WTC11 (cell line): ENCODE data around the gene ROBO1. TPM values are rescaled to one million over a fixed set of nuclear protein-coding genes. Genes with fewer than 3 reads are reported as not detected.

Experiments
- ATAC-seq: fragments of 200-7000 bp; cut with Tn5 transposase; 2 replicates; pipeline ENCODE4 v1.10.0; 2021; ENCODE audit warnings: mild to moderate bottlenecking, moderate library complexity
- CTCF ChIA-PET: fragments of 300-600 bp; sonication (Branson Sonifier 250); formaldehyde crosslinking; loops from one replicate; lab custom pipeline; 2021; ENCODE audit warnings: antibody characterized with exemption; lab: Charles Lee
- POLR2A ChIA-PET: fragments of 350-600 bp; sonication (Branson Sonifier 250); formaldehyde crosslinking; loops from one replicate; lab custom pipeline; 2021; ENCODE audit warnings: antibody characterized with exemption; lab: Charles Lee
- DNase-seq: peaks from one replicate; pipeline ENCODE4 v3.0.0; 2021; ENCODE audit warnings: low spot score
- H3K27ac Mint-ChIP-seq: 2 replicates; pipeline ENCODE4 v1.8.0; 2021; ENCODE audit warnings: mixed read lengths
- H3K27me3 Mint-ChIP-seq: 2 replicates; pipeline ENCODE4 v1.8.0; 2021; ENCODE audit warnings: low read depth, mild to moderate bottlenecking, moderate library complexity, mixed read lengths
- H3K36me3 Mint-ChIP-seq: 2 replicates; pipeline ENCODE4 v1.8.0; 2021; ENCODE audit warnings: mixed read lengths
- H3K4me1 Mint-ChIP-seq: 2 replicates; pipeline ENCODE4 v1.8.0; 2022; ENCODE audit warnings: mixed read lengths
- H3K4me3 Mint-ChIP-seq: 2 replicates; pipeline ENCODE4 v1.8.0; 2021; ENCODE audit warnings: mild to moderate bottlenecking, moderate library complexity, mixed read lengths
- H3K9me3 Mint-ChIP-seq: 2 replicates; pipeline ENCODE4 v1.8.0; 2021; ENCODE audit warnings: mixed read lengths
- IRF2 ChIP-seq: sonication (generic); formaldehyde crosslinking; IDR thresholded peaks from 2 replicates; pipeline ENCODE4 v1.8.0; 2022; ENCODE audit warnings: low read depth, missing genetic modification reagents, borderline replicate concordance
- MXD4 ChIP-seq: fragments of 250-450 bp; sonication (Bioruptor Pico); IDR thresholded peaks from 2 replicates; pipeline ENCODE4 v1.8.0; 2021; ENCODE audit warnings: mild to moderate bottlenecking, moderate library complexity, borderline replicate concordance
- NR2C2 ChIP-seq: sonication (generic); formaldehyde crosslinking; IDR thresholded peaks from 2 replicates; pipeline ENCODE4 v1.8.0; 2022; ENCODE audit warnings: mild to moderate bottlenecking, missing genetic modification reagents
- SP1 ChIP-seq: sonication (generic); formaldehyde crosslinking; conservative IDR thresholded peaks from 2 replicates; pipeline ENCODE4 v1.8.1; 2022; ENCODE audit warnings: missing genetic modification reagents
- ZNF263 ChIP-seq: sonication (generic); formaldehyde crosslinking; IDR thresholded peaks from 2 replicates; pipeline ENCODE4 v1.8.1; 2022; ENCODE audit warnings: low read depth, mild to moderate bottlenecking, moderate library complexity, missing genetic modification reagents
- ZNF423 ChIP-seq: fragments of 250-450 bp; sonication (Bioruptor Pico); IDR thresholded peaks from 2 replicates; pipeline ENCODE4 v2.1.2; 2022; ENCODE audit warnings: mild to moderate bottlenecking, moderate library complexity
- total RNA-seq: library from RNA; stranded (reverse); gene quantifications from 3 replicates; pipeline ENCODE4 v1.2.3, GENCODE V29; 2021
- TF ChIP-seq, protein P1 (sequence below): sonication (generic); formaldehyde crosslinking; conservative IDR thresholded peaks from 2 replicates; pipeline ENCODE4 v1.8.1; 2023; ENCODE audit warnings: mild to moderate bottlenecking, low read depth, missing genetic modification reagents, moderate library complexity
- TF ChIP-seq, protein P2 (sequence below): fragments of 250-450 bp; sonication (Bioruptor Pico); IDR thresholded peaks from 2 replicates; pipeline ENCODE4 v1.8.0; 2021; ENCODE audit warnings: mild to moderate bottlenecking
- TF ChIP-seq, protein P3 (sequence below): sonication (generic); formaldehyde crosslinking; IDR thresholded peaks from 2 replicates; pipeline ENCODE4 v1.8.1; 2022; ENCODE audit warnings: low read depth, mild to moderate bottlenecking, moderate library complexity, missing genetic modification reagents, borderline replicate concordance
- TF ChIP-seq, protein P4 (sequence below): sonication (generic); formaldehyde crosslinking; IDR thresholded peaks from 2 replicates; pipeline ENCODE4 v1.8.1; 2023; ENCODE audit warnings: mild to moderate bottlenecking, missing genetic modification reagents
- TF ChIP-seq, protein P5 (sequence below): sonication (generic); formaldehyde crosslinking; IDR thresholded peaks from 2 replicates; pipeline ENCODE4 v1.8.0; 2023; ENCODE audit warnings: missing genetic modification reagents
- TF ChIP-seq, protein P6 (sequence below): fragments of 250-450 bp; sonication (Bioruptor Pico); IDR thresholded peaks from 2 replicates; pipeline ENCODE4 v2.1.2; 2022; ENCODE audit warnings: mild to moderate bottlenecking, moderate library complexity
- TF ChIP-seq, protein P7 (sequence below): fragments of 250-450 bp; sonication (Bioruptor Pico); IDR thresholded peaks from 2 replicates; pipeline ENCODE4 v1.9.0; 2021; ENCODE audit warnings: mild to moderate bottlenecking
- TF ChIP-seq, protein P8 (sequence below): fragments of 200-600 bp; IDR thresholded peaks from 2 replicates; pipeline ENCODE4 v1.8.0; 2022; ENCODE audit warnings: antibody characterized with exemption
- TF ChIP-seq, protein P9 (sequence below): sonication (generic); formaldehyde crosslinking; IDR thresholded peaks from 2 replicates; pipeline ENCODE4 v1.8.1; 2022; ENCODE audit warnings: mild to moderate bottlenecking, missing genetic modification reagents, moderate library complexity, borderline replicate concordance

ROBO1 gene
- total RNA-seq, 1 experiment from 2014 or later = 90.9 TPM

DNA sequence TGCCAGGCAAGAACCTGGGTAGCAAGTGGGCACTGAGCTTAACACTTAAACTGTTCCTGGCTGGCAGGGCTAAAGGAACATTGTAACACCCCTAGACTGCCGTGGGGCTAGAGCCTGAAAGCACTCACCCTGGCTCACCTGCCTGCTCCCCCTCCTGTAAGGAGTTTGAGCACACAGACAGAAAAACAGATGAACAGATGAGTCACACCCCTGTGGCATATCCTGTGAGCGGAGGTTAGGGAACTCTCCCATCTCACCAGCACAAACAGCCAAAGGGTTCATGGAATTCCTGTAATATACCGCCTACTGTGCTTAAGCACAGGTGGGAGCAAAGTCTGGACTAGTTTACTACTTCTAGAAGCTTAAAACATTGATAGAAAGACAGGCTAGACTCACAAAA lies 300.1 kb downstream of the ROBO1 start (continued):
- TF ChIP-seq, protein P1, sequence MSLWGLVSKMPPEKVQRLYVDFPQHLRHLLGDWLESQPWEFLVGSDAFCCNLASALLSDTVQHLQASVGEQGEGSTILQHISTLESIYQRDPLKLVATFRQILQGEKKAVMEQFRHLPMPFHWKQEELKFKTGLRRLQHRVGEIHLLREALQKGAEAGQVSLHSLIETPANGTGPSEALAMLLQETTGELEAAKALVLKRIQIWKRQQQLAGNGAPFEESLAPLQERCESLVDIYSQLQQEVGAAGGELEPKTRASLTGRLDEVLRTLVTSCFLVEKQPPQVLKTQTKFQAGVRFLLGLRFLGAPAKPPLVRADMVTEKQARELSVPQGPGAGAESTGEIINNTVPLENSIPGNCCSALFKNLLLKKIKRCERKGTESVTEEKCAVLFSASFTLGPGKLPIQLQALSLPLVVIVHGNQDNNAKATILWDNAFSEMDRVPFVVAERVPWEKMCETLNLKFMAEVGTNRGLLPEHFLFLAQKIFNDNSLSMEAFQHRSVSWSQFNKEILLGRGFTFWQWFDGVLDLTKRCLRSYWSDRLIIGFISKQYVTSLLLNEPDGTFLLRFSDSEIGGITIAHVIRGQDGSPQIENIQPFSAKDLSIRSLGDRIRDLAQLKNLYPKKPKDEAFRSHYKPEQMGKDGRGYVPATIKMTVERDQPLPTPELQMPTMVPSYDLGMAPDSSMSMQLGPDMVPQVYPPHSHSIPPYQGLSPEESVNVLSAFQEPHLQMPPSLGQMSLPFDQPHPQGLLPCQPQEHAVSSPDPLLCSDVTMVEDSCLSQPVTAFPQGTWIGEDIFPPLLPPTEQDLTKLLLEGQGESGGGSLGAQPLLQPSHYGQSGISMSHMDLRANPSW (CRISPR knock-in tag) = no peak

DNA sequence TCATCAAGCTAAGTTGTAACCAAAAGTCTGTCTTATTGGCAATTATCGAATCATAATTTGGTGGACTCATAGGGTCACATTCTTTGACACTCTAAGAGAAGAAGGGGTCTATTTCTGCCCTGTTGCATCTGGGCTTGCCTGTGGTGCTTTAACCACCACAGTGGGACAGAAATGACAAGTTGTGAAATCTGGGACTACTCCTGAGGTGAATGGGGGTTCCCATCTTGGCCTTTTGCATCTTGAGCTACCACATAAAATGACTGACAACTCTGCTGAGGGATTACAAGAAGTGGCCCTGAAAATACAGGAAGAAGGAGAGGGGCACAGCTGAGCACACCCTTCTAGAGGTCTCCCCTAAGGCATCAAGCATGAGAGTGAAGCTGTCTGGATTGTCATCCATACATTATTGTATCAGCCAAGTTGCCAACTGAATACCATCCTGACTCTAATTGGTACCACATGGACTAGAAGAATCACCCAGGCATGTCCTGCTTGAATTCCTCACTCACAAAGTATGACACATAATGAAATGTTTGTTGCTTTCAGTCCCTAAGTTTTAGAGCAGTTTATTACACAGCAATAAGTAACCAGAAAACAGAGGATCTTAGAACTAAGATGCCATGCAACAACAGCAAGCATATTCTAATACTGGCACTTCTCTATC lies 306.5 kb downstream of the ROBO1 start:
- CTCF ChIA-PET = no interaction called here
- H3K36me3 Mint-ChIP-seq = no peaks in the 10 kb centered on the region
- DNase-seq = no peak
- POLR2A ChIA-PET = no interaction called here
- no peak overlapping the region for H3K4me3 Mint-ChIP-seq
- no peaks in the 10 kb centered on the region for H3K9me3 Mint-ChIP-seq
- no peak for ATAC-seq
- H3K27me3 Mint-ChIP-seq = no peaks in the 10 kb centered on the region
- H3K4me1 Mint-ChIP-seq = peaks cover 4% of the 10 kb centered on the region; the same call in 1 of the 2 replicates
- no peak overlapping the region for H3K27ac Mint-ChIP-seq
- TF ChIP-seq ZNF423 (CRISPR knock-in tag) (no peak), IRF2 (CRISPR knock-in tag) (no peak), ZNF263 (CRISPR knock-in tag) (no peak), NR2C2 (CRISPR knock-in tag) (no peak), SP1 (CRISPR knock-in tag) (no peak), MXD4 (CRISPR knock-in tag) (no peak)
- TF ChIP-seq, protein P2, sequence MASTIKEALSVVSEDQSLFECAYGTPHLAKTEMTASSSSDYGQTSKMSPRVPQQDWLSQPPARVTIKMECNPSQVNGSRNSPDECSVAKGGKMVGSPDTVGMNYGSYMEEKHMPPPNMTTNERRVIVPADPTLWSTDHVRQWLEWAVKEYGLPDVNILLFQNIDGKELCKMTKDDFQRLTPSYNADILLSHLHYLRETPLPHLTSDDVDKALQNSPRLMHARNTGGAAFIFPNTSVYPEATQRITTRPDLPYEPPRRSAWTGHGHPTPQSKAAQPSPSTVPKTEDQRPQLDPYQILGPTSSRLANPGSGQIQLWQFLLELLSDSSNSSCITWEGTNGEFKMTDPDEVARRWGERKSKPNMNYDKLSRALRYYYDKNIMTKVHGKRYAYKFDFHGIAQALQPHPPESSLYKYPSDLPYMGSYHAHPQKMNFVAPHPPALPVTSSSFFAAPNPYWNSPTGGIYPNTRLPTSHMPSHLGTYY (CRISPR knock-in tag) = no peak
- TF ChIP-seq, protein P3, sequence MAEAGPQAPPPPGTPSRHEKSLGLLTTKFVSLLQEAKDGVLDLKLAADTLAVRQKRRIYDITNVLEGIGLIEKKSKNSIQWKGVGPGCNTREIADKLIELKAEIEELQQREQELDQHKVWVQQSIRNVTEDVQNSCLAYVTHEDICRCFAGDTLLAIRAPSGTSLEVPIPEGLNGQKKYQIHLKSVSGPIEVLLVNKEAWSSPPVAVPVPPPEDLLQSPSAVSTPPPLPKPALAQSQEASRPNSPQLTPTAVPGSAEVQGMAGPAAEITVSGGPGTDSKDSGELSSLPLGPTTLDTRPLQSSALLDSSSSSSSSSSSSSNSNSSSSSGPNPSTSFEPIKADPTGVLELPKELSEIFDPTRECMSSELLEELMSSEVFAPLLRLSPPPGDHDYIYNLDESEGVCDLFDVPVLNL (CRISPR knock-in tag) = no peak
- TF ChIP-seq, protein P1 (CRISPR knock-in tag) = no peak
- TF ChIP-seq, protein P4, sequence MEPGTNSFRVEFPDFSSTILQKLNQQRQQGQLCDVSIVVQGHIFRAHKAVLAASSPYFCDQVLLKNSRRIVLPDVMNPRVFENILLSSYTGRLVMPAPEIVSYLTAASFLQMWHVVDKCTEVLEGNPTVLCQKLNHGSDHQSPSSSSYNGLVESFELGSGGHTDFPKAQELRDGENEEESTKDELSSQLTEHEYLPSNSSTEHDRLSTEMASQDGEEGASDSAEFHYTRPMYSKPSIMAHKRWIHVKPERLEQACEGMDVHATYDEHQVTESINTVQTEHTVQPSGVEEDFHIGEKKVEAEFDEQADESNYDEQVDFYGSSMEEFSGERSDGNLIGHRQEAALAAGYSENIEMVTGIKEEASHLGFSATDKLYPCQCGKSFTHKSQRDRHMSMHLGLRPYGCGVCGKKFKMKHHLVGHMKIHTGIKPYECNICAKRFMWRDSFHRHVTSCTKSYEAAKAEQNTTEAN (CRISPR knock-in tag) = no peak
- TF ChIP-seq, protein P5, sequence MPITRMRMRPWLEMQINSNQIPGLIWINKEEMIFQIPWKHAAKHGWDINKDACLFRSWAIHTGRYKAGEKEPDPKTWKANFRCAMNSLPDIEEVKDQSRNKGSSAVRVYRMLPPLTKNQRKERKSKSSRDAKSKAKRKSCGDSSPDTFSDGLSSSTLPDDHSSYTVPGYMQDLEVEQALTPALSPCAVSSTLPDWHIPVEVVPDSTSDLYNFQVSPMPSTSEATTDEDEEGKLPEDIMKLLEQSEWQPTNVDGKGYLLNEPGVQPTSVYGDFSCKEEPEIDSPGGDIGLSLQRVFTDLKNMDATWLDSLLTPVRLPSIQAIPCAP (CRISPR knock-in tag) = no peak
- TF ChIP-seq, protein P6, sequence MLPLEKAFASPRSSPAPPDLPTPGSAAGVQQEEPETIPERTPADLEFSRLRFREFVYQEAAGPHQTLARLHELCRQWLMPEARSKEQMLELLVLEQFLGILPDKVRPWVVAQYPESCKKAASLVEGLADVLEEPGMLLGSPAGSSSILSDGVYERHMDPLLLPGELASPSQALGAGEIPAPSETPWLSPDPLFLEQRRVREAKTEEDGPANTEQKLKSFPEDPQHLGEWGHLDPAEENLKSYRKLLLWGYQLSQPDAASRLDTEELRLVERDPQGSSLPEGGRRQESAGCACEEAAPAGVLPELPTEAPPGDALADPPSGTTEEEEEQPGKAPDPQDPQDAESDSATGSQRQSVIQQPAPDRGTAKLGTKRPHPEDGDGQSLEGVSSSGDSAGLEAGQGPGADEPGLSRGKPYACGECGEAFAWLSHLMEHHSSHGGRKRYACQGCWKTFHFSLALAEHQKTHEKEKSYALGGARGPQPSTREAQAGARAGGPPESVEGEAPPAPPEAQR (CRISPR knock-in tag) = no peak
- TF ChIP-seq, protein P7, sequence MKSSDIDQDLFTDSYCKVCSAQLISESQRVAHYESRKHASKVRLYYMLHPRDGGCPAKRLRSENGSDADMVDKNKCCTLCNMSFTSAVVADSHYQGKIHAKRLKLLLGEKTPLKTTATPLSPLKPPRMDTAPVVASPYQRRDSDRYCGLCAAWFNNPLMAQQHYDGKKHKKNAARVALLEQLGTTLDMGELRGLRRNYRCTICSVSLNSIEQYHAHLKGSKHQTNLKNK (CRISPR knock-in tag) = no peak
- TF ChIP-seq, protein P8, sequence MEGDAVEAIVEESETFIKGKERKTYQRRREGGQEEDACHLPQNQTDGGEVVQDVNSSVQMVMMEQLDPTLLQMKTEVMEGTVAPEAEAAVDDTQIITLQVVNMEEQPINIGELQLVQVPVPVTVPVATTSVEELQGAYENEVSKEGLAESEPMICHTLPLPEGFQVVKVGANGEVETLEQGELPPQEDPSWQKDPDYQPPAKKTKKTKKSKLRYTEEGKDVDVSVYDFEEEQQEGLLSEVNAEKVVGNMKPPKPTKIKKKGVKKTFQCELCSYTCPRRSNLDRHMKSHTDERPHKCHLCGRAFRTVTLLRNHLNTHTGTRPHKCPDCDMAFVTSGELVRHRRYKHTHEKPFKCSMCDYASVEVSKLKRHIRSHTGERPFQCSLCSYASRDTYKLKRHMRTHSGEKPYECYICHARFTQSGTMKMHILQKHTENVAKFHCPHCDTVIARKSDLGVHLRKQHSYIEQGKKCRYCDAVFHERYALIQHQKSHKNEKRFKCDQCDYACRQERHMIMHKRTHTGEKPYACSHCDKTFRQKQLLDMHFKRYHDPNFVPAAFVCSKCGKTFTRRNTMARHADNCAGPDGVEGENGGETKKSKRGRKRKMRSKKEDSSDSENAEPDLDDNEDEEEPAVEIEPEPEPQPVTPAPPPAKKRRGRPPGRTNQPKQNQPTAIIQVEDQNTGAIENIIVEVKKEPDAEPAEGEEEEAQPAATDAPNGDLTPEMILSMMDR = no peak
- TF ChIP-seq, protein P9, sequence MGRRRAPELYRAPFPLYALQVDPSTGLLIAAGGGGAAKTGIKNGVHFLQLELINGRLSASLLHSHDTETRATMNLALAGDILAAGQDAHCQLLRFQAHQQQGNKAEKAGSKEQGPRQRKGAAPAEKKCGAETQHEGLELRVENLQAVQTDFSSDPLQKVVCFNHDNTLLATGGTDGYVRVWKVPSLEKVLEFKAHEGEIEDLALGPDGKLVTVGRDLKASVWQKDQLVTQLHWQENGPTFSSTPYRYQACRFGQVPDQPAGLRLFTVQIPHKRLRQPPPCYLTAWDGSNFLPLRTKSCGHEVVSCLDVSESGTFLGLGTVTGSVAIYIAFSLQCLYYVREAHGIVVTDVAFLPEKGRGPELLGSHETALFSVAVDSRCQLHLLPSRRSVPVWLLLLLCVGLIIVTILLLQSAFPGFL (CRISPR knock-in tag) = no peak
